Tibial artery (tissue), 4 donors: Measurements from ENCODE around the gene NOSIP.

ENCODE experiments used
- DNase-seq, 2 donors: peaks; one replicate each; pipeline ENCODE4 v3.0.0-alpha.2; 2019
- H3K27ac ChIP-seq, 2 donors: fragments of 200-600 bp; sonication (generic) in 1 of 2; 1 replicate in 1 of 2; 2 replicates in 1 of 2; pipeline ENCODE4 v1.5.1; 2018 to 2019; ENCODE audit warnings: mild to moderate bottlenecking in 1 of 2
- H3K27me3 ChIP-seq, 2 donors: fragments of 200-600 bp; sonication (generic) in 1 of 2; one replicate each; pipeline versions ENCODE4 v1.5.1 to v1.6.0; 2016 to 2019
- H3K36me3 ChIP-seq, 3 donors: fragments of 200-600 bp; sonication (generic) in 2 of 3; one replicate each; pipeline ENCODE4 v1.5.1; 2016 to 2019; ENCODE audit warnings: mild to moderate bottlenecking in 2 of 3
- H3K4me1 ChIP-seq, 4 donors: fragments of 200-600 bp; sonication (generic) in 2 of 4; 1 replicate in 3 of 4; 2 replicates in 1 of 4; pipeline ENCODE4 v1.5.1; 2016 to 2019
- H3K4me3 ChIP-seq, 2 donors: fragments of 200-600 bp; sonication (generic) in 1 of 2; 1 replicate in 1 of 2; 2 replicates in 1 of 2; pipeline ENCODE4 v1.5.1; 2018 to 2019; ENCODE audit warnings: mild to moderate bottlenecking in 2 of 2
- H3K9me3 ChIP-seq, 3 donors: fragments of 200-600 bp; sonication (generic) in 1 of 3; one replicate each; pipeline ENCODE4 v1.5.1; 2016 to 2019
- intact Hi-C: fragments of 100-400 bp; cut with DNase I; formaldehyde crosslinking; loops from one replicate; pipeline ENCODE4 v1.15.0; 2023; ENCODE audit warnings: low total_unique reads
- TF ChIP-seq, protein P1 (sequence below), 2 experiments: fragments of 200-600 bp in 1 of 2; fragments of 450-650 bp in 1 of 2; IDR thresholded peaks; one replicate each; pipeline ENCODE4 v1.5.1; 2017 to 2019; ENCODE audit warnings: antibody characterized with exemption in 2 of 2, mild to moderate bottlenecking in 1 of 2, moderate library complexity in 1 of 2

The NOSIP gene

DNA sequence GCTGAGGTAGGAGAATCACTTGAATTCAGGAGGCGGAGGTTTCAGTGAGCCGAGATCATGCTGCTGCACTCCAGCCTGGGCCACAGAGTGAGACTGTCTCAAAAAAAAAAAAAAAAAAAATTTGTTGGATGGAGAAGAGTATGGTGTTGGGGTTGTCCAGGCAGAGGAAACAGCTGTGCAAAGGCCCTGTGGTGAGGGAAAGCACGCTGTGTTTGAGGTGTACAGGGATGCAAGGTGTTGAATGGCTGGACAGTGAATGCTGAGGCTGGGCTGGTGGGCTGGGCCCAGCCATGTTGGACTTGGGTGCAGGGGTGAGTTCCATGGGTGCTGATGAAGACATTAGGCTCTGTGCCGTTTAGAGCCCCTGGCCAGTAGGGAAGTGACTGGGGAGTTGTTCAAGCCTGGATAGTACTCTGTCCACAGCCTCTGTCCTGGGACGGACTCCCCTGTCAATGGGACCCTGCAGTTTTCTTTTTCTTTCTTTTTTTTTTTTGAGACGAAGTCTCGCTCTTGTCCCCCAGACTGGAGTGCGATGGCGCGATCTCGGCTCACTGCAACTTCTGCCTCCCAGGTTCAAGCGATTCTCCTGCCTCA lies 29.2 kb upstream of the NOSIP start:
- intact Hi-C loops = no loop called here
- TF ChIP-seq, protein P1, sequence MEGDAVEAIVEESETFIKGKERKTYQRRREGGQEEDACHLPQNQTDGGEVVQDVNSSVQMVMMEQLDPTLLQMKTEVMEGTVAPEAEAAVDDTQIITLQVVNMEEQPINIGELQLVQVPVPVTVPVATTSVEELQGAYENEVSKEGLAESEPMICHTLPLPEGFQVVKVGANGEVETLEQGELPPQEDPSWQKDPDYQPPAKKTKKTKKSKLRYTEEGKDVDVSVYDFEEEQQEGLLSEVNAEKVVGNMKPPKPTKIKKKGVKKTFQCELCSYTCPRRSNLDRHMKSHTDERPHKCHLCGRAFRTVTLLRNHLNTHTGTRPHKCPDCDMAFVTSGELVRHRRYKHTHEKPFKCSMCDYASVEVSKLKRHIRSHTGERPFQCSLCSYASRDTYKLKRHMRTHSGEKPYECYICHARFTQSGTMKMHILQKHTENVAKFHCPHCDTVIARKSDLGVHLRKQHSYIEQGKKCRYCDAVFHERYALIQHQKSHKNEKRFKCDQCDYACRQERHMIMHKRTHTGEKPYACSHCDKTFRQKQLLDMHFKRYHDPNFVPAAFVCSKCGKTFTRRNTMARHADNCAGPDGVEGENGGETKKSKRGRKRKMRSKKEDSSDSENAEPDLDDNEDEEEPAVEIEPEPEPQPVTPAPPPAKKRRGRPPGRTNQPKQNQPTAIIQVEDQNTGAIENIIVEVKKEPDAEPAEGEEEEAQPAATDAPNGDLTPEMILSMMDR (IDR thresholded peaks at IDR 0.05) = no peak
- peaks cover 8 to 86% (median 51%) of the 10 kb centered on the region in 3 donors for H3K36me3 ChIP-seq

DNA sequence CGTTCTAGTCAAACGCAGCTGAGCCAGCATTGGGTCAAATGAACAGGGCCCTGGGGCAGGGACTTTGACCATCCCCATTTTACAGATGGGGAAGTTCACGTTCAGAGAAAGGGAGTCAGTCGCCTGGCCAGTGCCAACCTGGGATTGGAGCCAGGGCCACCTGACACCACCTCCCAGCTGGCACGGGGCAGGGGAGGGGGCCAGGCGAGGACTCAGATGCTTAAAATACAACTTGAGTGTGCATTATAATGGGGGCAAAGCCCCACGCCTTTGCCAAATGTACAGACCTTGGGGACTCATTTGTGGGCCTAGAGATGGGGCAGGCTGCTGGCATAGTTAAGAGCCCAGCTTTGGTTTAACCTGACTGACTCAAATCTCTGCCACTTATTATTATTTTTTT lies 25.2 kb upstream of the NOSIP start:
- H3K27ac ChIP-seq = no peak overlapping the region
- TF ChIP-seq, protein P1 (IDR thresholded peaks at IDR 0.05) = no peak
- H3K4me1 ChIP-seq = no peaks in the 10 kb centered on the region
- no peaks in the 10 kb centered on the region for H3K27me3 ChIP-seq
- peaks cover 31 to 95% (median 83%) of the 10 kb centered on the region in 3 donors for H3K36me3 ChIP-seq
- no peak for DNase-seq
- no peak overlapping the region for H3K4me3 ChIP-seq
- H3K9me3 ChIP-seq = no peaks in the 10 kb centered on the region
- intact Hi-C loops = no loop called here

More for the DNA sequence above, 29.2 kb upstream of the NOSIP start:
- no peak for DNase-seq
- Histone ChIP-seq H3K4me3 (no peak overlapping the region), H3K4me1 (peaks cover 0 to 7% (median 0%) of the 10 kb centered on the region in 4 donors), H3K27me3 (no peaks in the 10 kb centered on the region), H3K9me3 (no peaks in the 10 kb centered on the region), H3K27ac (no peak overlapping the region)

DNA sequence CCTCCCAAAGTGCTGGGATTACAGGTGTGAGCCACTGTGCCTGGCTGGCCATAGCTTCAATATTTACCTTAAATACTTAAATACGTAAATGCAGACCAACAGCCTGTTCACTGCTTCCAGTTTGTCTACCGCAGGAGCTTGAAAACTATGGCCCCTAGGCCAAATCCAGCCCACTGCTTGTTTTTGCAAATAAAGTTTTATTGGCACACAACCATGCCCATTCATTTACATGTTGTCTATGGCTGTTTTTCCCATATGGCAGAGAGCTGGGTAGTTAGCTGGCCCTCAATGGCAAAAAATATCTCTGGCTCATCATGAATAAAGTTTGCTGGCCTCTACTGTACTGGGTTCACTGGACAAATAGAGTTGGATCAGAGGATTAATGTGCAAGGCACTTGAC lies 22.4 kb upstream of the NOSIP start:
- Histone ChIP-seq H3K36me3 (peaks cover 40 to 94% (median 84%) of the 10 kb centered on the region in 3 donors), H3K9me3 (no peaks in the 10 kb centered on the region), H3K27ac (no peak overlapping the region), H3K4me3 (no peak overlapping the region), H3K4me1 (no peaks in the 10 kb centered on the region), H3K27me3 (no peaks in the 10 kb centered on the region)
- TF ChIP-seq, protein P1 (IDR thresholded peaks at IDR 0.05) = no peak
- intact Hi-C loops = no loop called here
- DNase-seq = no peak

DNA sequence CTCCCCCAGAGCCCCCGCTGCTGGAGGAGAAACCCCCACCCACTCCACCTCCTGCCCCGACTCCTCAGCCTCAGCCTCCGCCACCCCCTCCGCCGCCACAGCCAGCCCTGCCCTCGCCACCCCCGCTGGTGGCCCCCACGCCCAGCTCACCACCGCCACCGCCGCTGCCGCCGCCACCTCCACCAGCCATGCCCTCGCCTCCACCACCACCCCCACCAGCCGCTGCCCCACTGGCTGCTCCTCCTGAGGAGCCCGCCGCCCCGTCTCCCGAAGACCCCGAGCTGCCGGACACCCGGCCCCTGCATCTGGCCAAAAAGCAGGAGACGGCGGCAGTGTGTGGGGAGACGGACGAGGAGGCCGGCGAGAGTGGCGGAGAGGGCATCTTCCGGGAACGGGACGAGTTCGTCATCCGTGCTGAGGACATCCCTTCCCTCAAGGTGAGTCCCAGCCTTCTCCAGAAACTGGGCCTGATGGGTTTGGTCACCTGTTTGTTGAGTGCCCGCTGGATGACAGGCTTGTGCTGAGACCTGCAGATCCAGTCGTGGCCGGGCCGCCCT lies 21.2 kb upstream of the NOSIP start:
- H3K4me3 ChIP-seq = no peak overlapping the region
- intact Hi-C loops = no loop called here
- TF ChIP-seq, protein P1 (IDR thresholded peaks at IDR 0.05) = no peak
- H3K27me3 ChIP-seq = no peaks in the 10 kb centered on the region
- H3K4me1 ChIP-seq = no peaks in the 10 kb centered on the region
- H3K27ac ChIP-seq = no peak overlapping the region
- no peak for DNase-seq
- no peaks in the 10 kb centered on the region for H3K9me3 ChIP-seq
- peaks cover 51 to 98% (median 94%) of the 10 kb centered on the region in 3 donors for H3K36me3 ChIP-seq

DNA sequence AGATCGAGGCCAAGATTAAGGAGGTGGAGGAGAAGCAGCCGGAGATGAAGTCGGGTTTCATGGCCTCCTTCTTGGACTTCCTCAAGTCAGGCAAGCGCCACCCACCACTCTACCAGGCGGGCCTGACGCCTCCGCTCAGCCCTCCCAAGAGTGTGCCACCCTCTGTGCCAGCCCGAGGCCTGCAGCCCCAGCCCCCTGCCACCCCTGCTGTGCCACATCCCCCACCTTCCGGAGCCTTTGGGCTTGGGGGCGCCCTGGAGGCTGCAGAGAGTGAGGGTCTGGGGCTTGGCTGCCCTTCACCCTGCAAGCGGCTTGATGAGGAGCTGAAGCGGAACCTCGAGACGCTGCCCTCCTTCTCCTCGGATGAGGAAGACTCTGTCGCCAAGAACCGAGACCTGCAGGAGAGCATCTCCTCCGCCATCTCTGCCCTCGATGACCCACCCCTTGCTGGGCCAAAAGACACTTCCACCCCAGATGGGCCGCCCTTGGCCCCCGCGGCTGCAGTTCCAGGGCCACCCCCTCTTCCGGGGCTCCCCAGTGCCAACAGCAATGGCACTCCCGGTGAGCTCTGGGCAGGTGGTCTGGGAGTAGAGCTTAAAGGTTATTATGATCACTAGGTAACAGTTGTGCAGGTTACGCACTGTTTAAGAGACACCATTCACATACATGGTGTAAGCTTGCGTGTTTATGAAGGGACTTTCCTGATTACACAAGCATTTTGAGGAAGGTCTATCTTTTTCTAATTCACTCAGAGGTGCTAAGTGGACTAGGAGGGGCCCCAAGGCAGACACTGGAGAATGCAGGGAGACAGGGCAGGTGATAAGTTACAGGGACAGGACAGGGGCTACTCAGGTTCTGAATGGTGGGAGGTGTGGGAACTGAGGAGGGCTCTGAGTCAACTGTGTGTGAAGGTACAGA lies 19.3 kb upstream of the NOSIP start:
- Histone ChIP-seq H3K27ac (no peak overlapping the region), H3K9me3 (no peaks in the 10 kb centered on the region), H3K27me3 (no peaks in the 10 kb centered on the region), H3K4me1 (peaks cover 0 to 3% (median 0%) of the 10 kb centered on the region in 4 donors), H3K36me3 (peaks cover 56 to 99% (median 96%) of the 10 kb centered on the region in 3 donors), H3K4me3 (no peak overlapping the region)
- DNase-seq = no peak
- TF ChIP-seq, protein P1 (IDR thresholded peaks at IDR 0.05) = no peak
- intact Hi-C loops = no loop called here
